Left kidney (tissue), 2 donors: Measurements from ENCODE around the gene TNS2. TPM values are rescaled to one million over a fixed set of nuclear protein-coding genes. Genes with fewer than 3 reads are reported as not detected.
"Not testable (repeated sequence)": the region's sequence is repeated elsewhere in the genome, so short reads cannot be mapped to it uniquely, and the experiment has no call there.

ENCODE experiments used
- DNase-seq: peaks from one replicate; pipeline ENCODE4 v3.0.0-alpha.2; 2013
- polyA plus RNA-seq: library from polyadenylated mRNA; unstranded; fragments of 120-200 nt; gene quantifications from one replicate; pipeline ENCODE4 v1.2.1, GENCODE V29; 2013; ENCODE audit not compliant: insufficient read length

Gene TNS2
- polyA plus RNA-seq, 1 donor, result 115 TPM

DNA sequence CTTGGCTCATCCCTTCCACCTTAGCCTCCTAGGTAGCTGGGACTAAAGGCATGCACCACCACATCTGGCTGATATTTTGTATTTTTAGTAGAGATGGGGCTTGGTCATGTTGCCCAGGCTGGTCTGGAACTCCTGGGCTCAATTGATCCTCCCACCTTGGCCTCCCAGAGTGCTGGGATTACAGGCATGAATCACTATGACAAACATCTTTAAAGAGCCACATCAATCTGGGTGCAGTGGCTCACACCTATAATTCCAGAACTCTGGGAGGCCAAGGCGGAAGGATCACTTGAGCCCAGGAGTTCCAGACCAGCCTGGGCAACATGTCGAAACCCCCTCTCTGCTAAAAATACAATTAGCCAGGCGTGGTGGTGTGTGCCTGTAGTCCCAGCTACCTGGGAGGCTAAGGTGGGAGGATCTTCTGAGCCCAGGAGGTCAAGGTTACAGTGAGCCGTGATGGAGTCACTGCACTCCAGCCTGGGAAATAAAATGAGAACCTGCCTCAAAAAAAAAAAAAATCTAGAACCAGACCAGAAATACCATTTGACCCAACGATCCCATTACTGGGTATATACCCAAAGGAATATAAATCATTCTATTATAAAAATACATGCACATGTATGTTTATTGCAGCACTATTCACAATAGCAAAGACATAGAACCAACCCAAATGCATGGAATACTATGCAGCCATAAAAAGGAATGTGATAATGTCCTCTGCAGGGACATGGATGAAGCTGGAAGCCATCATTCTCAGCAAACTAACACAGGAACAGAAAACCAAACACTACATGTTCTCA is 45.1 kb downstream of the TNS2 start:
- not testable (repeated sequence) for DNase-seq

- DNase-seq, result not testable (repeated sequence)
Measured at GRCh38 chr12:53095596-53095895, 45.7 kb downstream of the TNS2 start.

GRCh38 chr12:53096089-53096741 is 46.4 kb downstream of the TNS2 start:
- no peak for DNase-seq

DNA sequence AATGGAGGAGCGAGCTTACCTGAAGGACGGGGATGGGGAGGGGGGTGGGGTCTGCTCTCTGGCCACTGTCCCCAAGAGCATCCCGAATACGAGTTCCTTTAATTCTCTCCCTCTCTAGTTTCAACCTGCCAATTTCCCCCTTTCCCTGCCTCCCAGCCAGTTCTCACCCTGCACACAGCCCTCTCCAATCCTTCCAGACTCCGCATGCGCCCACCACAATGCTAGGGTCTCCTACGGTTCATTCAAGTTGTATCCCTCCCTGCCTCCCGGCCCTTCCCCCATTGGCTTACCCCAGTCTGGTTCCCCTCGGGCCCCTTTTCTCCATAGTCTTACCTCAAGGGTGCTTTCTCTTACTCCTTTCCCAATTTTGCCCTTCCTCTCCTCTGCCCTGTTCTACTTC is 46.9 kb downstream of the TNS2 start:
- DNase-seq, result no peak

- peak; percentile 43 for DNase-seq
Measured at GRCh38 chr12:53097207-53097563, 47.3 kb downstream of the TNS2 start.

GRCh38 chr12:53097564-53098353 is 47.9 kb downstream of the TNS2 start, which contains the start of gene IGFBP6:
Gene IGFBP6 (plus strand): TSS chr12:53097667. CDS start chr12:53097718, 51 bp downstream.
- no peak for DNase-seq

DNA sequence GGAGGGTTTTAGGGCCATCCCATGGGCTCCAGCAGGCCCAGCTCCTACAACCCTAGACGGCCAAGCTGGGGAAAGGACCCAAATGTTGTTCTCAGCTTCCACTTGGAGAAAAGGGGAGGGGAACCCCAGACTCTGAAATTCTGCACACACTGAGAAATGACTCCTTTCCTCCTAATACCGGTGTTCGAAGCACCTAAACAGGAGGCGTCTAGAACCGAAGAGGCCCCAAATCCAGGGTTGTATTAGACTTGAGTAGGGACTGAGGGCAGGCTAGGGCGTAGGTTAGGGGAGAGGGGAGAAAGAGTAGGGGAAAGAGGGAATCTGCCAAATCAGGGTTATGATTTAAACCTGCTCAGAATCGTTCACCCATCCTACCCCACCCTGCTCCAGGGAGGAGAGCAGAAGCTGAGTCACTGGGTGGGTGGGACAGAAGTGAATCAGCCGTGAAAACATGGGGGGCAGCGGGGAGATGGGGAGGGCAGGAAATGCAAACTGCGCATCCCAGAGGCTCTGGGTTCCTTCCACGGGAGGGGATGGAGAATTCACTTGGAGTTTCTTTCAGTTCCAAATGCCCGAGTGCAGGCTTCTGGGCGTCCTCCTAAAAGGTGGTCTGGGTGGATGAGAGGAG is 48.6 kb downstream of the TNS2 start:
- no peak for DNase-seq

GRCh38 chr12:53099071-53099882 is 49.4 kb downstream of the TNS2 start:
- DNase-seq, result peak; percentile 85

DNA sequence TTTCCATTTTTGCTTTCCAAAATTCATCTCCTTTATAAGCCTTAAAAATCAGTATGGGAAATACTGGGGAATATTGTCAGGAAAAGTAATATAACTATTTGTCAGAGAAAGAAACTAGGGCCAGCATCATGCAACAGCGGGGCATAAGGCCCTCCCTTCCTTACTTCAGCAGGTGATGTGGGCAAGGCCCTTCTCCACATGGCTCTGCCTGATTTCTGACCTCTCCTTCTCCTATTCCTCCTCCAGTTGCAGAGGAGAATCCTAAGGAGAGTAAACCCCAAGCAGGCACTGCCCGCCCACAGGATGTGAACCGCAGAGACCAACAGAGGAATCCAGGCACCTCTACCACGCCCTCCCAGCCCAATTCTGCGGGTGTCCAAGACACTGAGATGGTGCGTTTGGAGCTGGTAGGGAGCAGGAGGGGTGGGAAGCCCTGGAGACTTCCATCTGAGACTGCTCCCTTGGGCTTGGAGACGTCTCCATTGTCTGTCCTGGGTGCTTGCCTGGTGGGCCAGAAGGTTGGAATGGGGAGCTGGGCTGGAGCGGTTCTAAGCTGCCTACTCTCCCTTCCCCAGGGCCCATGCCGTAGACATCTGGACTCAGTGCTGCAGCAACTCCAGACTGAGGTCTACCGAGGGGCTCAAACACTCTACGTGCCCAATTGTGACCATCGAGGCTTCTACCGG is 50.7 kb downstream of the TNS2 start:
- no peak for DNase-seq

DNA sequence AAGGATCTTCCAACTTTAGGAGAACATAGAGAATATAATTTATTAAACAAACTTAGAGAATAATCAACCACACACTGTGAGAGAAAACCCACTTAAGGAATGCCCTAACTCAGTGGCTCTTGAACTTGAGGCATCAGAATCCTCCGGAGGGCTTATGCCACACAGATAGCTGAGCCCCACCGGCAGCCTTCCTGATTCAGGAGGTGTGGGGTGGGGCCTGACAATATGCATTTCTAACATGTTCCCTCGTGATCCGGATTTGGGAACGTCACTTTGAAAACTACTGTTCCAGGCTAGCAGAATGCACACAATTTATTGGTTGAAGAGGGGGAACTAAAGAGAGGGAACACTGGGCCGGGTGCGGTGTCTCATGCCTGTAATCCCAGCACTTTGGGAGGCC is 51.4 kb downstream of the TNS2 start:
- DNase-seq, result no peak

DNA sequence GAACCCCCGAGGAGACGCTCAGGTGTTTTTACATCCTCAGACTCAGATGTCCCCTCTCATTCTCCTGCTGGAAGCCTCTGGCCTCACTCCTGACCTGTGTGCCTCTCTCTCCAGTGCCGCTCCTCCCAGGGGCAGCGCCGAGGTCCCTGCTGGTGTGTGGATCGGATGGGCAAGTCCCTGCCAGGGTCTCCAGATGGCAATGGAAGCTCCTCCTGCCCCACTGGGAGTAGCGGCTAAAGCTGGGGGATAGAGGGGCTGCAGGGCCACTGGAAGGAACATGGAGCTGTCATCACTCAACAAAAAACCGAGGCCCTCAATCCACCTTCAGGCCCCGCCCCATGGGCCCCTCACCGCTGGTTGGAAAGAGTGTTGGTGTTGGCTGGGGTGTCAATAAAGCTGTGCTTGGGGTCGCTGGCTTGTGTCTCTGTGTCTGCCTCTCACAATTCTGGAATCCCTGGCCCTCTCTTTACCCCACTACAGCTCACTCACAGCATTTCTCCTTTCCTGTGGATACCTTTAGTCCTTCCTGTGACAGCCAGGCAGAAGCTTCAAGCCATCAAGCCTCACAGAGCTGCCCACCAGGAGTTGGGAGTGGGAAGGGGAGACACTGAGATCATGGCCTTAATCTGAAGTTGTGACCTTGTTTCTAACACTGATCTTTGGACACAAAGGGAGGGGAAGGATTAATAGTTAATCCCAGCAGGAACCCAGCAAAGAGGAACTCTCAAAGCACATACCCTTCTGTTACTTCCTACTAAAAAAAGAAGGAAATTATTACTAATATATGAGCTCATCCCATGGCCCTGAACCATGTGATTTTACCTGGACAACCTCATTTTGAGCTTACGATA is 52.3 kb downstream of the TNS2 start:
- no peak for DNase-seq

DNA sequence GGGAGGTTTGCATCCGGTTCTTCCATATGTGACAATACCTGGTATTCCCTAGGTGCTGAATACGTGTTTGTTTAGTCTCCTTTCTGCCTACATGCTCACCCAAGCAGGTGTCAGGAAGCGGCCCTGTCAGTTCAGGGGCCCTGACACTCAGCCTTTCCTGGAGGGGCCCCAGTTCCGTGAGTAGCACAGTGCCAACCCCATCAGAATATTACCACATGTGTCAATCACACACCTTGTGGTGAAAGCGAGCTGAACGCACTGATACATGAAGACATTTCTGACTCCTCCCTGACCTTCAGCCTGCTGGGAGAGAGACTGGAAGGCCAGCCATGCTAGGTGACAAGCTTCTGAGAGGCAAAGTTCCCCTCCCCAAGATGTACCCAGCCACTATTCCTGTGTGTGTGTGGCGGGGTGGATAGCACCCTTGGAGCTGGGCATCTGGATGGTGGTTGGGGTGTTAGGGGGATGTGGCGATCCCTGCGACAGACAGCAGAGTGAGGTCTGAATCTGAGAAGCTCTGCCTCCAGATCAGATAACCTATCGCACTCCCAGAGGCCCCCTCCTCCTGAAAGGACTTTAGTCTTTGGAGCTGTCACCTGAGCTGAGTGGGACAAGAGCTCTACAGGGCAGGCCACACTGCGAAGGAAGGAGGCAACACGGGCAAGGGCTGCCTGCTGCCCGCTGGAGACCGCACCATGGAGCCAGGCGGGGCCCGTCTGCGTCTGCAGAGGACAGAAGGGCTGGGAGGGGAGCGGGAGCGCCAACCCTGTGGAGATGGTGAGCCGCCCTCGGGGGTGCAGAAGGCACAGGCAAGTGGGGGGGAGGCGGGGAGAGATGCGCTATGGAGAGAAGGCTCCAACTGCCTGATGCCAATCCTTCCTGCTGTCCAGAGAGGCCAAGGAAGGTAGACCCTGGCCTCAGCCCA is 53.3 kb downstream of the TNS2 start, which contains the start of gene SOAT2:
Gene SOAT2 (plus strand): TSS at position 604 of the 925 bp plus-strand sequence. CDS start 92 bp downstream, at position 696.
- no peak for DNase-seq

DNA sequence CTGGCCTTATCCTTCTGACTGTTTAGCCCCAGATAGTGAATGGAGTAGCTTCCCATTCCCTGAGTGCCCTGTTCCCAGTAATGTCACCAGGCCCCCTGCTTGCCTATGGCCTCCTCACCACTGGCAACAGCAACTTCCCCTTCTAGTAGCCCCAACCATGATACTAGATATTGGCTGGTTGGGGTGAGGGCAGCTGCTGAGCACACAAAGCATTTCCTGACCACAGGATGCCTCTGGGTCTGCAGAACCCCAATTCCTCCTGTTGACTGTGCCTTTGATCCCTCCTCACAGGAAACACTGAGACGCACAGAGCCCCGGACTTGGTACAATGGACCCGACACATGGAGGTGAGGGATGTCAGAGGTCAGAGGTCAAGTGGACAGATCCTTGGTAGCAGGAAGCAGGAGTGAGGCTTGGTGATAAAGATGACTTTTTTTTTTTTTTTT is 54.0 kb downstream of the TNS2 start:
- no peak for DNase-seq

DNA sequence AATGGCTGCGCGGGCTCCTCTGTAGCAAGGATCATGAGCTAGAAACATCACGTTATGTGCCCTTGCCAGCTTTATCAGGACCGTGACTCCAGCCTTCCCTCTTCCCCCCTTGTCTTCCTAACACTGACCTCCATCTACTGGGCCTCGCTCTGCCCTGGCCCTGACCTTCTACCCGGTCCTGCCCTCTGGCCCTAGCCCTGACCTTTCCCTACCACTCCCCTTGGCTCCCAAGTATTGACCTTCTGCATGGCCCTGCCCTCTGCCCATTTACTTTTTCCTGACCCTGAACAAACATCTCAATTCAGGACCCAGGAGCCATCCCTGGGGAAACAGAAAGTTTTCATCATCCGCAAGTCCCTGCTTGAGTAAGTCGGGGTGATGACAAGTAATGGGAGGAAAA is 55.4 kb downstream of the TNS2 start:
- no peak for DNase-seq

- no peak for DNase-seq
Measured at GRCh38 chr12:53105712-53106439, 56.0 kb downstream of the TNS2 start.

- DNase-seq, result no peak
Measured at GRCh38 chr12:53107122-53107521, 57.3 kb downstream of the TNS2 start.

DNA sequence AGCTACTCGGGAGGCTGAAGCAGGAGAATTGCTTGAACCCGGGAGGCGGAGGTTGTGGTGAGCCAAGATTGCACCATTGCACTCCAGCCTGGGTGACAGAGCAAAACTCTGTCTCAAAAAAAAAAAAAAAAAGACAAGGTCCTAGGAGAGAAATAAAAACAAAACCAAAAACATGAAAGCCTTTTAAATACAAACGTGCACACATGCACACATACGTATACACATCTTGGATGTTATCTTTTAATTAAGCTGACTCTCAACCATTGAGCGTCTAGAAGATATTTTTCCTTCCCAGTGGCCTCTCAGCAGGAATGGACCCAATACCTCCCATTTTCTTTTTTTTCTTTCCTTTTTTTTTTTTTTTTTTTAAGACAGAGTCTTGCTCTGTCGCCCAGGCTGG is 62.6 kb downstream of the TNS2 start:
- not testable (repeated sequence) for DNase-seq

GRCh38 chr12:53113136-53113705 is 63.4 kb downstream of the TNS2 start:
- DNase-seq, result no peak
